Cardiac fibroblast (primary cell): ENCODE measurements around the gene UBE2C.

Experiments used
- DNase-seq, 2 donors: peaks; one replicate each; pipeline versions ENCODE4 v3.0.0 to v3.0.0-alpha.2; 2010; ENCODE audit warnings: low read depth in 2 of 2
- H3K4me3 ChIP-seq, 2 donors: replicated peaks in 1 of 2; 1 replicate in 1 of 2; 2 replicates in 1 of 2; pipeline ENCODE4 v1.5.1; 2011; ENCODE audit warnings: low read depth in 2 of 2, low read length in 2 of 2, mild to moderate bottlenecking in 2 of 2, moderate library complexity in 1 of 2
- TF ChIP-seq, protein P1 (sequence below): IDR thresholded peaks from one replicate; pipeline ENCODE4 v1.5.1; 2011; ENCODE audit warnings: low read depth, mild to moderate bottlenecking, low read length, inconsistent platforms

UBE2C gene

DNA sequence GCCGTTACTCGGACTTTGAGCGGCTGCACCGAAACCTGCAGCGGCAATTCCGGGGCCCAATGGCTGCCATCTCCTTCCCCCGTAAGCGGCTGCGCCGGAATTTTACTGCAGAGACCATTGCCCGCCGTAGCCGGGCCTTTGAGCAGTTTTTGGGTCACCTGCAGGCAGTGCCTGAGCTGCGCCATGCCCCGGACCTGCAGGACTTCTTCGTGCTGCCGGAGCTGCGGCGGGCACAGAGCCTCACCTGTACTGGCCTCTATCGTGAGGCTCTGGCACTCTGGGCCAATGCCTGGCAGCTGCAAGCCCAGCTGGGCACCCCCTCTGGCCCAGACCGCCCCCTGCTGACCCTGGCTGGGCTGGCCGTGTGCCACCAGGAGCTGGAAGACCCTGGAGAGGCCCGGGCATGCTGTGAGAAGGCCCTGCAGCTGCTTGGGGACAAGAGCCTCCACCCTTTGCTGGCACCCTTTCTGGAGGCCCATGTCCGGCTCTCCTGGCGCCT lies 28.3 kb downstream of the UBE2C start:
- DNase-seq = no peak
- TF ChIP-seq, protein P1, sequence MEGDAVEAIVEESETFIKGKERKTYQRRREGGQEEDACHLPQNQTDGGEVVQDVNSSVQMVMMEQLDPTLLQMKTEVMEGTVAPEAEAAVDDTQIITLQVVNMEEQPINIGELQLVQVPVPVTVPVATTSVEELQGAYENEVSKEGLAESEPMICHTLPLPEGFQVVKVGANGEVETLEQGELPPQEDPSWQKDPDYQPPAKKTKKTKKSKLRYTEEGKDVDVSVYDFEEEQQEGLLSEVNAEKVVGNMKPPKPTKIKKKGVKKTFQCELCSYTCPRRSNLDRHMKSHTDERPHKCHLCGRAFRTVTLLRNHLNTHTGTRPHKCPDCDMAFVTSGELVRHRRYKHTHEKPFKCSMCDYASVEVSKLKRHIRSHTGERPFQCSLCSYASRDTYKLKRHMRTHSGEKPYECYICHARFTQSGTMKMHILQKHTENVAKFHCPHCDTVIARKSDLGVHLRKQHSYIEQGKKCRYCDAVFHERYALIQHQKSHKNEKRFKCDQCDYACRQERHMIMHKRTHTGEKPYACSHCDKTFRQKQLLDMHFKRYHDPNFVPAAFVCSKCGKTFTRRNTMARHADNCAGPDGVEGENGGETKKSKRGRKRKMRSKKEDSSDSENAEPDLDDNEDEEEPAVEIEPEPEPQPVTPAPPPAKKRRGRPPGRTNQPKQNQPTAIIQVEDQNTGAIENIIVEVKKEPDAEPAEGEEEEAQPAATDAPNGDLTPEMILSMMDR = no peak

DNA sequence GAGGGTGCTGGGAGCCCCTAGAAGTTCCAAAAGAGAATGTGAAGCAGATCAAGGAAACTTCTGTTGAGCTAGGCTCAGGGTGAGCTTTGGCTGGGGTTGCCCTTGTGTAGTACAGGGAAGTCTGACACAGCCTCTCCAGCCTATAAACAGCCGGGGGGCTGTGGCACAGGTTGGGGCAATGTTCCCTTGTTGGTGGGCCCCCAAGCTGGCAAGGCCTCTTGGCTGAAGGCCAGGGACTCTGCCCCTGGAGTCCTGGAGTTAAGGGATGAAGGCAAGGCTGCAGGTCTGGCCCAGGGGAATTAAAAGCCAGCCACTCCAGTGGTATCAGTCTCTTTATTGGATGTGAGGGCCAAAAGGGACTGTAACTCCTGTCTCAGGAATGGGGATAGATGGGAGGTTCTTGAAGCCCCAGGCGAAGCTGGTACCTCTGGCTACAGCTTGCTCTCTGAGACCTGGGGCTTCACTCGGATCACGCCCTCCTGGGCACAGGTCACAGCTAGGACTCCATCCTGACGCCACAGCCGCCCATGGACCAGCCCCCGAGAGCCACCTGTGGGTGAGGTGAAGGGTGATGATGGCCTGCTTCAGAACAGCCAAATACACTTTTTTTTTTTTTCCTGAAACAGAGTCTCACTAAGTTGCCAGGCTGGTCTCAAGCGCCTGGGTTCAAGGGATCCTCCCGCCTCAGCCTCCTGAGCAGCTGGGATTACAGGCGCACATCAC lies 29.1 kb downstream of the UBE2C start:
- H3K4me3 ChIP-seq = no peak overlapping the region
- no peak for DNase-seq
- TF ChIP-seq, protein P1 = no peak

More for the DNA sequence above, 28.3 kb downstream of the UBE2C start:
- H3K4me3 ChIP-seq = no peak overlapping the region

DNA sequence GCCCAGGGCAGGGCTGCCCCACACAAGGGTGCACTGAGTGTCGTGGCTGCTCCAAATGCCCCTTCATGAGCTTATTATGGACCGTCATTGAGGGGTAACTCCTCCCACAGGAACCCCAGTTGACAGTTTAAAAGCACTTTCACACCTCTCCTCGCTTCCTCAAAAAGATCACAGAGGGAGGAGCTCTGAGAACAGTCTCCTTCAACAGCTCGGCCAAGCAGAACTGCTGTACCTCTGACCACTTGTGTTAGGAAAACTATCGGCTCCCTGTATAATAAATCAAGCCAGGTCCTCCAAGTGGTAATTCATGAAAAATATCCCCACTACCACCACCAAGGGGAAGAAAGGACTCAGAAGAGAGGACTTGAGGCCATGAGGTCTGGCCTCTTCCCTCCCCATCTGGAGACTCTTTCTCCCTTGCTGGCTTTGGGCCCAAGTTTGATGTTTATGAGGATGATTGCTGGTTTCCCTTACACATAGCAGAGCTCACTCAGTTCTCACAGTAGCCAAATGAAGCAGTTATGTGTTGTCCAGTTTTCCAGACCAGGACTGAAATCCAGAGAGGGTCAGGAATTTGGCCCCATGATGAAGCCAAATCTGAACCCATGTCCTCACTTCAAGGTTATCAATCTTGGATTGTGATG lies 29.8 kb downstream of the UBE2C start:
- DNase-seq = peak; percentile 39 to 45
- no peak overlapping the region for H3K4me3 ChIP-seq
- TF ChIP-seq, protein P1 = no peak

DNA sequence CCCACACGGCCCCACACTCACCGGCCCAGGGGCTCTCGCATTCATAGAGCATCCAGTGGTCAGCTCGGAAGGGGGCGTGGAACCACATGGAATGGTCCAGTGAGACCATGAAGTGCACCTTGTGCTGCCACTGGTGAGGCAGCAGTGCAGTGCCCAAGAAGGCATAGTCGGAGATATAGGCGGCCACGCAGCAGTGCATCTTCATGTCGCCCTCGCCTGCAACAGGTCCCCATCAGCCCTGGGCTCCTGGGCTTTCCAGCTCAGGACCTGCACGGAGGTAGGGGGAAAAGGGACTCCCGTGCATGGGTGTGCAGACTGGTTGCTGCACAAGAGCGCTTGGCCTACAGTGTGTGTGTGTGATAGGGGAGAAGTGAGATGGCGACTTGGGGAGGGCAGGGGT lies 31.1 kb downstream of the UBE2C start:
- no peak overlapping the region for H3K4me3 ChIP-seq
- DNase-seq = no peak
- TF ChIP-seq, protein P1 = no peak

DNA sequence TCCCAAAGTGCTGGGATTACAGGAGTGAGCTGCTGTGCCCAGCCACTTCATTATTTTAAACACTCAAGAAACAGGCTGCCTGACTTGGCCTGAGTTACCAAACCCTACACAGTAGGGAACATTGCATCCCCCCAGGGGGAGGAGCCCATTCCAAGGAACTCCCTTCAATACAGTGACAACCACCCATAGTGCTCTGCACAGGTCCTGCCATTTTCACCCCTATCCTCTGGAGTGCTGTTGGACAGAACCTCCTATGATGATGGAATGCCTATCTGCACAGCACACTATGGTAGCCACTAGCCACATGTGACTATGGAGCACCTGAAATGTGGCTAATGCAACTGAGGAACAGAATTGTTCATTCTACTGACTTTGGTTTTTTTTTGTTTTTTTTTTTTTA lies 33.0 kb downstream of the UBE2C start:
- no peak for DNase-seq
- TF ChIP-seq, protein P1 = no peak
- H3K4me3 ChIP-seq = no peak overlapping the region

DNA sequence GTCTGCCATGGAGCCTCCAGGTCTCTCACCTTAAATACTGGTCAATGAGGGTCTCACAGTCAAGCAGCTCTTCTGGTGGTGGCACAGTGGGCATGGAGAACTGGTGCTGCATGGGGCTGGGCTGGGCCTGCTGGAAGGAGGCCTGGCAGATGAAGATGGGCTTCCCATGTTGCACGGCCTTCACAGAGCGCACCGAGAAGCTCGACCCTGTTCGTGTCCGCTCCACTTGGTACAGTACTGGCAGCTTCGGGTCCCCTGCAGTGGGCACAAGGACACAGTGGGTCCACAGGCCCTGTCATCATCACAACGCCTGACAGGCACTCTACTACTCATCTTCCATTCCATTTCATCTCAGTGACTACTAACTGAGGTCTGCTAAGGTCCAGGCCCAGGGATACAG lies 36.0 kb downstream of the UBE2C start:
- DNase-seq = no peak
- TF ChIP-seq, protein P1 = no peak
- no peak overlapping the region for H3K4me3 ChIP-seq
